H1 (cell line): Measurements from ENCODE around the gene NEO1. TPM values are rescaled to one million over a fixed set of nuclear protein-coding genes. Genes with fewer than 3 reads are reported as not detected.

Source experiments
- CTCF ChIA-PET: fragments of 300-600 bp; sonication (Branson Sonifier 250); formaldehyde crosslinking; loops from one replicate; lab custom pipeline; 2021; ENCODE audit not compliant: partially characterized antibody; lab: Charles Lee
- POLR2A ChIA-PET: fragments of 300-600 bp; sonication (Branson Sonifier 250); formaldehyde crosslinking; loops from one replicate; lab custom pipeline; 2021; ENCODE audit warnings: inconsistent platforms; ENCODE audit not compliant: partially characterized antibody; lab: Charles Lee
- DNase-seq, 2 experiments: peaks; one replicate each; pipeline versions ENCODE4 v3.0.0 to v3.0.0-alpha.2; 2010 to 2022; ENCODE audit warnings: low spot score in 2 of 2, low read depth in 1 of 2, mixed read lengths in 1 of 2
- FAIRE-seq: peaks from 2 replicates; lab custom pipeline; 2011; peaks lifted over from hg19 to GRCh38; lab: Jason Lieb, UNC
- H2AFZ ChIP-seq: 2 replicates; pipeline ENCODE4 v1.8.1; 2012; ENCODE audit warnings: low read length, inconsistent platforms
- H2AK5ac ChIP-seq: 2 replicates; pipeline ENCODE4 v1.6.1; 2013; ENCODE audit warnings: low read depth, low read length
- H2BK120ac ChIP-seq: replicated peaks from 2 replicates; pipeline ENCODE3; 2013; ENCODE audit warnings: low read depth, low read length, inconsistent platforms
- H2BK12ac ChIP-seq: 2 replicates; pipeline ENCODE4 v1.6.1; 2013; ENCODE audit warnings: low read depth, low read length
- H2BK15ac ChIP-seq: 2 replicates; pipeline ENCODE4 v1.6.1; 2013; ENCODE audit warnings: low read length
- H2BK20ac ChIP-seq: 2 replicates; pipeline ENCODE4 v1.6.1; 2013; ENCODE audit warnings: low read length
- H2BK5ac ChIP-seq: 2 replicates; pipeline ENCODE4 v1.6.1; 2013; ENCODE audit warnings: low read depth, low read length
- H3K14ac ChIP-seq: 2 replicates; pipeline ENCODE4 v1.6.1; 2013; ENCODE audit warnings: inconsistent platforms; ENCODE audit not compliant: insufficient read length
- H3K18ac ChIP-seq: 2 replicates; pipeline ENCODE4 v1.6.1; 2013; ENCODE audit warnings: low read length; ENCODE audit errors: extremely low read depth
- H3K23ac ChIP-seq: 2 replicates; pipeline ENCODE4 v1.6.1; 2013; ENCODE audit warnings: inconsistent platforms; ENCODE audit not compliant: insufficient read length
- H3K23me2 ChIP-seq: 2 replicates; pipeline ENCODE4 v1.6.1; 2013; ENCODE audit warnings: low read depth, low read length
- H3K27ac ChIP-seq: 2 replicates; pipeline ENCODE4 v1.6.1; 2011; ENCODE audit warnings: low read depth, low read length, inconsistent platforms
- H3K27me3 ChIP-seq, 4 experiments: replicated peaks in 1 of 4; 1 replicate in 1 of 4; 2 replicates in 3 of 4; pipeline versions ENCODE4 v1.6.1 to v1.8.1; 2011 to 2013; ENCODE audit warnings: low read length in 3 of 4, mild to moderate bottlenecking in 3 of 4, inconsistent platforms in 2 of 4, mixed read lengths in 2 of 4, moderate library complexity in 1 of 4; ENCODE audit not compliant: control insufficient read depth in 3 of 4, insufficient read depth in 3 of 4; ENCODE audit errors: extremely low read depth in 1 of 4
- H3K36me3 ChIP-seq, 4 experiments: 2 replicates each; pipeline versions ENCODE4 v1.6.1 to v1.8.1; 2011 to 2013; ENCODE audit warnings: mild to moderate bottlenecking in 4 of 4, low read length in 3 of 4, moderate library complexity in 2 of 4, control low read depth in 1 of 4, inconsistent platforms in 1 of 4; ENCODE audit not compliant: insufficient read depth in 4 of 4, control insufficient read depth in 2 of 4
- H3K4ac ChIP-seq: replicated peaks from 2 replicates; pipeline ENCODE3; 2013; ENCODE audit warnings: low read length, low read depth, mixed read lengths, inconsistent platforms; ENCODE audit not compliant: insufficient read length
- H3K4me1 ChIP-seq, 4 experiments: replicated peaks in 1 of 4; 1 replicate in 1 of 4; 2 replicates in 3 of 4; pipeline versions ENCODE4 v1.6.1 to v1.8.1; 2011 to 2013; ENCODE audit warnings: low read length in 3 of 4, inconsistent platforms in 2 of 4, mixed read lengths in 1 of 4; ENCODE audit not compliant: insufficient read depth in 4 of 4, control insufficient read depth in 3 of 4
- H3K4me2 ChIP-seq, 2 experiments: 2 replicates each; pipeline versions ENCODE4 v1.6.1 to v1.8.1; 2011 to 2013; ENCODE audit warnings: low read depth in 2 of 2, low read length in 2 of 2, control low read depth in 1 of 2, inconsistent platforms in 1 of 2, mild to moderate bottlenecking in 1 of 2; ENCODE audit not compliant: insufficient read depth in 1 of 2
- H3K4me3 ChIP-seq, 4 experiments: fragments of 200-600, 300-600 bp in 1 of 4; sonication (generic), shearing (Covaris generic), sonication (Bioruptor Twin) in 1 of 4; 2 replicates each; pipeline versions ENCODE4 v1.5.1 to v1.8.1; 2011 to 2016; ENCODE audit warnings: low read length in 4 of 4, low read depth in 3 of 4, control low read depth in 2 of 4, inconsistent platforms in 2 of 4, mild to moderate bottlenecking in 2 of 4, mixed read lengths in 1 of 4, moderate library complexity in 1 of 4; ENCODE audit not compliant: insufficient read depth in 2 of 4; ENCODE audit errors: extremely low read depth in 1 of 4
- H3K56ac ChIP-seq: replicated peaks from 2 replicates; pipeline ENCODE3; 2013; ENCODE audit warnings: low read depth, mild to moderate bottlenecking, mixed read lengths, low read length, inconsistent platforms; ENCODE audit not compliant: insufficient read length
- H3K79me1 ChIP-seq: 2 replicates; pipeline ENCODE4 v1.6.1; 2013; ENCODE audit warnings: low read depth, low read length, control low read depth
- H3K79me2 ChIP-seq, 2 experiments: 2 replicates each; pipeline versions ENCODE4 v1.6.1 to v1.8.1; 2012 to 2013; ENCODE audit warnings: low read length in 2 of 2, mild to moderate bottlenecking in 2 of 2, inconsistent platforms in 1 of 2; ENCODE audit not compliant: insufficient read depth in 2 of 2, control insufficient read depth in 1 of 2
- H3K9ac ChIP-seq, 4 experiments: replicated peaks in 1 of 4; 1 replicate in 1 of 4; 2 replicates in 3 of 4; pipeline versions ENCODE4 v1.6.1 to v1.8.1; 2011 to 2013; ENCODE audit warnings: low read depth in 3 of 4, low read length in 3 of 4, control low read depth in 2 of 4, mild to moderate bottlenecking in 2 of 4, moderate library complexity in 2 of 4, inconsistent platforms in 1 of 4; ENCODE audit errors: extremely low read depth in 1 of 4
- H3K9me3 ChIP-seq, 2 experiments: 2 replicates each; pipeline versions ENCODE4 v1.6.1 to v1.8.1; 2012 to 2013; ENCODE audit warnings: mild to moderate bottlenecking in 2 of 2, moderate library complexity in 2 of 2, control low read depth in 1 of 2, inconsistent platforms in 1 of 2, low read depth in 1 of 2, low read length in 1 of 2, mixed read lengths in 1 of 2; ENCODE audit not compliant: insufficient read depth in 2 of 2
- H4K20me1 ChIP-seq, 2 experiments: replicated peaks in 1 of 2; 2 replicates each; pipeline versions ENCODE3 to v1.8.1; 2011 to 2013; ENCODE audit warnings: inconsistent platforms in 2 of 2, low read length in 2 of 2, mild to moderate bottlenecking in 1 of 2; ENCODE audit not compliant: insufficient read depth in 2 of 2, control insufficient read depth in 1 of 2
- H4K5ac ChIP-seq: 2 replicates; pipeline ENCODE4 v1.6.1; 2013; ENCODE audit warnings: low read length, low read depth, mixed read lengths, inconsistent platforms; ENCODE audit not compliant: insufficient read length
- H4K8ac ChIP-seq: 2 replicates; pipeline ENCODE4 v1.8.0; 2013; ENCODE audit warnings: mild to moderate bottlenecking, moderate library complexity, low read length, inconsistent platforms; ENCODE audit not compliant: insufficient read depth; ENCODE audit errors: extremely low read depth
- H4K91ac ChIP-seq: replicated peaks from 2 replicates; pipeline ENCODE3; 2013; ENCODE audit warnings: low read length, mixed read lengths, inconsistent platforms; ENCODE audit not compliant: insufficient read length
- ATF2 ChIP-seq: IDR thresholded peaks from 2 replicates; pipeline ENCODE4 v1.6.1; 2012; ENCODE audit warnings: low read length, inconsistent platforms
- BCL11A ChIP-seq, 2 experiments: IDR thresholded peaks; one replicate each; pipeline ENCODE4 v1.6.1; 2011; ENCODE audit warnings: low read depth in 2 of 2, low read length in 2 of 2, mild to moderate bottlenecking in 2 of 2
- CBX5 ChIP-seq: fragments of 300-800, 300-1000 bp; sonication (generic); IDR thresholded peaks from 2 replicates; pipeline ENCODE4 v1.7.1; 2016; ENCODE audit warnings: antibody characterized with exemption, low read length, low read depth
- E2F6 ChIP-seq: IDR thresholded peaks from 2 replicates; pipeline ENCODE4 v1.6.1; 2012; ENCODE audit warnings: inconsistent platforms
- EGR1 ChIP-seq: IDR thresholded peaks from 2 replicates; pipeline ENCODE4 v1.6.1; 2011; ENCODE audit warnings: low read depth, low read length, borderline replicate concordance
- EP300 ChIP-seq, 2 experiments: IDR thresholded peaks; 1 replicate in 1 of 2; 2 replicates in 1 of 2; pipeline ENCODE4 v1.6.1; 2011 to 2012; ENCODE audit warnings: low read depth in 2 of 2, low read length in 2 of 2, mild to moderate bottlenecking in 2 of 2, borderline replicate concordance in 1 of 2, inconsistent platforms in 1 of 2, moderate library complexity in 1 of 2
- POU5F1 ChIP-seq: IDR thresholded peaks from 2 replicates; pipeline ENCODE4 v1.6.1; 2011; ENCODE audit warnings: low read depth, mild to moderate bottlenecking, low read length, moderate library complexity
- SAP30 ChIP-seq: fragments of 300-600 bp; sonication (generic); IDR thresholded peaks from 2 replicates; pipeline ENCODE4 v1.7.1; 2012; ENCODE audit warnings: low read length, moderate library complexity, mild to moderate bottlenecking, inconsistent platforms; ENCODE audit not compliant: insufficient read depth, insufficient replicate concordance
- SP1 ChIP-seq: IDR thresholded peaks from 2 replicates; pipeline ENCODE4 v1.6.1; 2011; ENCODE audit warnings: low read depth, low read length
- TBP ChIP-seq: IDR thresholded peaks from 2 replicates; pipeline ENCODE4 v1.6.1; 2011; ENCODE audit warnings: low read depth, low read length, improper control_type of control experiment
- polyA plus RNA-seq, 7 experiments: library from polyadenylated mRNA; depleted of rRNA in 3 of 7; stranded (reverse) in 5 of 7; unstranded in 2 of 7; fragments of >200 nt in 5 of 7; fragments of 200-250 nt in 2 of 7; gene quantifications; 1 replicate in 5 of 7; 2 replicates in 1 of 7; 4 replicates in 1 of 7; pipeline versions ENCODE4 v1.2.1 to v1.2.3, GENCODE V29; 2011 to 2013; ENCODE audit warnings: missing spikeins in 2 of 7, mixed read lengths in 2 of 7
- total RNA-seq: library from RNA; stranded (reverse); fragmentation: NEBNext Ultra II Directional; extraction: Animal tissue kit (Norgen Biotek cat#: 25700); gene quantifications from 2 replicates; pipeline ENCODE4 v1.2.1, GENCODE V29; 2021

The NEO1 gene
- total and polyA plus RNA-seq, 2 of the 8 experiments (the other 6 are each of a cell fraction or from before 2014, with no cell fraction given): 36.0 to 51.0 TPM

GRCh38 chr15:73087098-73087497 is 34.8 kb downstream of the NEO1 start:
- no peak overlapping the region for H2AFZ ChIP-seq
- no peaks in the 10 kb centered on the region; the same call in 1 of the 2 replicates for H3K79me1 ChIP-seq
- no peak for DNase-seq
- ChIA-PET POLR2A (no interaction called here), CTCF (interaction anchor here (1.1 kb wide), 1 partner anchor 303 kb away, joined by 3 read pairs; no protein-coding TSS in a partner anchor)
- H3K9ac ChIP-seq: no peak overlapping the region
- H3K27me3 ChIP-seq: no peaks in the 10 kb centered on the region
- H2BK5ac ChIP-seq: no peak overlapping the region
- H2BK20ac ChIP-seq: no peak overlapping the region
- H3K23ac ChIP-seq: no peak overlapping the region
- H2AK5ac ChIP-seq: no peak overlapping the region
- H3K4me2 ChIP-seq: no peak overlapping the region
- no peak overlapping the region for H3K27ac ChIP-seq
- H4K91ac ChIP-seq: no peak overlapping the region
- no peaks in the 10 kb centered on the region; the same call in 1 of the 2 replicates for H3K23me2 ChIP-seq
- H3K18ac ChIP-seq: no peak overlapping the region
- H2BK15ac ChIP-seq: no peak overlapping the region
- H4K8ac ChIP-seq: no peak overlapping the region
- no peak overlapping the region for H3K4ac ChIP-seq
- H3K79me2 ChIP-seq: peaks cover 0 to 70% of the 10 kb centered on the region in 2 experiments; a peak in 2 of 4 replicates
- no peaks in the 10 kb centered on the region for H3K36me3 ChIP-seq
- peaks cover 4 to 5% of the 10 kb centered on the region in 2 experiments for H4K20me1 ChIP-seq
- no peak overlapping the region for H4K5ac ChIP-seq
- H3K4me3 ChIP-seq: no peak overlapping the region
- H2BK120ac ChIP-seq: no peak overlapping the region
- FAIRE-seq: no peak
- H3K9me3 ChIP-seq: no peaks in the 10 kb centered on the region
- H3K14ac ChIP-seq: no peak overlapping the region
- no peak overlapping the region for H2BK12ac ChIP-seq
- H3K56ac ChIP-seq: no peak overlapping the region
- H3K4me1 ChIP-seq: no peaks in the 10 kb centered on the region
- TF ChIP-seq E2F6: no peak
- no peak for TF ChIP-seq CBX5
- no peak for TF ChIP-seq EP300 (IDR thresholded peaks at IDR 0.05; ENCODE audit: borderline replicate concordance in 1 of 2, low read depth in 2 of 2, low read length in 2 of 2)
- TF ChIP-seq TBP: no peak
- TF ChIP-seq EGR1: no peak
- no peak for TF ChIP-seq BCL11A (IDR thresholded peaks at IDR 0.05; ENCODE audit: low read depth in 2 of 2, low read length in 2 of 2)
- no peak for TF ChIP-seq SP1
- no peak for TF ChIP-seq SAP30
- TF ChIP-seq POU5F1: no peak
- TF ChIP-seq ATF2: no peak
